ENCODE results near the gene OSBPL1A. TPM values are rescaled to one million over a fixed set of nuclear protein-coding genes. Genes with fewer than 3 reads are reported as not detected.

Gene OSBPL1A
- total RNA-seq, 4 donors from 2014 or later, result 16.1 to 80.0 (median 61.4) TPM

GRCh38 chr18:24219561-24220317 is 177.9 kb downstream of the OSBPL1A start:
- TF ChIP-seq POLR2AphosphoS5 (IDR thresholded peaks at IDR 0.05) (no peak), EP300 (IDR thresholded peaks at IDR 0.05; ENCODE audit: low read depth) (no peak), POLR2A (IDR thresholded peaks at IDR 0.05) (no peak), CTCF (IDR thresholded peaks at IDR 0.05) (no peak)
- no peak for DNase-seq
- Histone ChIP-seq H3K4me1 (peaks cover 10 to 30% (median 18%) of the 10 kb centered on the region in 4 donors), H3K27me3 (no peaks in the 10 kb centered on the region), H3K27ac (no peak overlapping the region), H3K36me3 (no peaks in the 10 kb centered on the region), H3K9me3 (no peaks in the 10 kb centered on the region), H3K4me3 (no peak overlapping the region)
- intact Hi-C loops (cut with DNase I; ENCODE audit: low total_unique reads), result no loop called here
- WGBS, 2 donors (ENCODE audit: low coverage in 1 of 2), result 69 to 100% methylated on average over 2 to 7 of the region's 7 CpGs
- in situ Hi-C loops (cut with MboI; ENCODE audit: low pct_ligation_motif_present in 1 of 4, low pct_unique_long_range_greater_than_20kb in 1 of 4, low sequenced_read_pairs in 3 of 4), result no loop called here

GRCh38 chr18:24214913-24215312 is 182.7 kb downstream of the OSBPL1A start:
- Histone ChIP-seq H3K4me3 (no peak overlapping the region), H3K36me3 (no peaks in the 10 kb centered on the region), H3K27me3 (no peaks in the 10 kb centered on the region), H3K9me3 (no peaks in the 10 kb centered on the region), H3K4me1 (peaks cover 10 to 55% (median 33%) of the 10 kb centered on the region in 4 donors), H3K27ac (peak overlapping the region; percentile 55 to 63 (median 58))
- WGBS, 2 donors (ENCODE audit: low coverage in 1 of 2), result 25 to 37% methylated on average over 1 of the region's 1 CpG
- TF ChIP-seq EP300 (IDR thresholded peaks at IDR 0.05; ENCODE audit: low read depth) (no peak), POLR2A (IDR thresholded peaks at IDR 0.05) (no peak), CTCF (IDR thresholded peaks at IDR 0.05) (no peak), POLR2AphosphoS5 (IDR thresholded peaks at IDR 0.05) (no peak)
- in situ Hi-C loops (cut with MboI; ENCODE audit: low pct_ligation_motif_present in 1 of 4, low pct_unique_long_range_greater_than_20kb in 1 of 4, low sequenced_read_pairs in 3 of 4) (no loop called here), intact Hi-C loops (cut with DNase I; ENCODE audit: low total_unique reads) (no loop called here)
- DNase-seq, result no peak

GRCh38 chr18:24214144-24214543 is 183.5 kb downstream of the OSBPL1A start:
- 62 to 73% methylated on average over 6 of the region's 6 CpGs for WGBS, 2 donors (ENCODE audit: low coverage in 1 of 2)
- no peak for TF ChIP-seq POLR2A (IDR thresholded peaks at IDR 0.05)
- TF ChIP-seq EP300 (IDR thresholded peaks at IDR 0.05; ENCODE audit: low read depth), result no peak
- TF ChIP-seq POLR2AphosphoS5 (IDR thresholded peaks at IDR 0.05), result no peak
- no peak for TF ChIP-seq CTCF (IDR thresholded peaks at IDR 0.05)
- Histone ChIP-seq H3K27me3 (no peaks in the 10 kb centered on the region), H3K4me1 (peaks cover 10 to 55% (median 33%) of the 10 kb centered on the region in 4 donors), H3K27ac (peak overlapping the region; percentile 55 to 63 (median 58)), H3K36me3 (no peaks in the 10 kb centered on the region), H3K9me3 (no peaks in the 10 kb centered on the region), H3K4me3 (no peak overlapping the region)
- intact Hi-C loops (cut with DNase I; ENCODE audit: low total_unique reads) (no loop called here), in situ Hi-C loops (cut with MboI; ENCODE audit: low pct_ligation_motif_present in 1 of 4, low pct_unique_long_range_greater_than_20kb in 1 of 4, low sequenced_read_pairs in 3 of 4) (no loop called here)
- no peak for DNase-seq

GRCh38 chr18:24212939-24213338 is 184.7 kb downstream of the OSBPL1A start:
- Histone ChIP-seq H3K9me3 (no peaks in the 10 kb centered on the region), H3K36me3 (no peaks in the 10 kb centered on the region), H3K4me1 (peaks cover 10 to 54% (median 33%) of the 10 kb centered on the region in 4 donors), H3K27ac (peak overlapping the region in 3 of 4 donors; percentile 7 to 52 (median 27)), H3K4me3 (no peak overlapping the region), H3K27me3 (no peaks in the 10 kb centered on the region)
- in situ Hi-C loops (cut with MboI; ENCODE audit: low pct_ligation_motif_present in 1 of 4, low pct_unique_long_range_greater_than_20kb in 1 of 4, low sequenced_read_pairs in 3 of 4) (no loop called here), intact Hi-C loops (cut with DNase I; ENCODE audit: low total_unique reads) (no loop called here)
- 82 to 94% methylated on average over 3 to 6 of the region's 6 CpGs for WGBS, 2 donors (ENCODE audit: low coverage in 1 of 2)
- no peak for DNase-seq
- TF ChIP-seq POLR2AphosphoS5 (IDR thresholded peaks at IDR 0.05) (peak in 2 of 3 donors; percentile 11 to 36), EP300 (IDR thresholded peaks at IDR 0.05; ENCODE audit: low read depth) (no peak)

All from transverse colon (tissue), 4 donors.